ENCODE measurements around the gene DLK1.

Gene DLK1

GRCh38 chr14:100693877-100694578, 32.7 kb upstream of the DLK1 start:
- DNase-seq (ENCODE audit: low spot score) = no peak

DNA sequence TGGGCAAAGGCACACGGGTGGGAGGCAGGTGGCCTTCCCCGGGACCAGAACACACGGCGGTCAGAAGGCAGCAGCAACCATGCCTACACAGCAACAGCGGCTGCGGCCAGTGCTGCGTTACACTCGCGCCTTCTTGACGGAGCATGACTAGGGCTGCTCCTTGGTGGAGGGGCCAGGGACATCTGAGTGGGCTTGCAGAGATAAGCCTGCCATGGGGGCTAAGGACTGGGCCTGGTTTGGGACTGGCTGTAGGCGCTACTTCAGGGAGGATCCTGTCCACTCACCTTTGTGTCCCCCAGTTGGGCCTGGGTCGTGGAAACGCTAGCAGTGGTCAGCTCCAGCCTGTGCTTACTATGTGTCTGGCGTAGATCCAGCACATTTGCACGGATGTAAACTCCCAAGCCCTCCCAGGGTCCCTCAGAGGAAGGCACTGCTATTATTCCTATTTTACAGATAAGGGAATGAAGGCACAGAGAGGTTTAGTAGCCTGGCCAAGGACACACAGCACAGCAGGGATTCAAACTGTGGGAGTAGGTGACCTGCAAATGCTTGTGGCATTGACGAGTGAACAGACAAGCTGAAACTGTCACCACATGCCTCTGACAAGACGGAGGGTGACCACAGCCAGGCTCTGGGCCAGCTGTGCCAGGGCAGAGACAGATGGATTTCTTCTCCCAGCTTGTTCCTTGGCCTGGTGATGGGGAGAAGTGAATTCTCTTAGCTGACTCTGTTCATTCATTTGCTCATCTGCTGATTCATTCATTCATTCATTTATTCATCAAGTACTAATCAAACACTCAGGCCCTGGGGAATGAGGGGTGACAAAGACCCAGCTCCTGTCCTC, 31.9 kb upstream of the DLK1 start:
- no peak for DNase-seq (ENCODE audit: low spot score)

GRCh38 chr14:100695423-100695738, 31.3 kb upstream of the DLK1 start:
- DNase-seq (ENCODE audit: low spot score) = no peak

DNA sequence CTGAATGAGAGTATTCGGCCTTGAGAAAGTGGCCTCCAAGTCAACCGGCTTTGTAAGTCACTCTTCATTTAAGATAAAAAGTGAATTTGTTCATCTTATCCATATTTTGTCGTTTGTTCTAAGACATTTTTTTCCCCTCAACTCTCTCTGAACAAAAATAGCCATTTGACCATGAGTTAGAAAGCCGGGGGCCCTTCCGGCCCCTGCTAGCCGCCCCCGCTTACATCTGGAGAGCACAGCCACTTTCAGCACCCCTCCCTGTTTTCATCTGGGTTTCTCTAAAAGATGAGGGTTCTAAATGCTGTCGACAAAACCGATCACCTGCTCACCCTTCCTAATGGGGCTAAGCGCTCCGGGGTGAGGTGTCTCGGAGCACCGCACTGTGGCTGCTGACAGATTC, 30.7 kb upstream of the DLK1 start:
- DNase-seq (ENCODE audit: low spot score) = no peak

GRCh38 chr14:100696590-100696989, 30.1 kb upstream of the DLK1 start:
- DNase-seq (ENCODE audit: low spot score) = no peak

DNA sequence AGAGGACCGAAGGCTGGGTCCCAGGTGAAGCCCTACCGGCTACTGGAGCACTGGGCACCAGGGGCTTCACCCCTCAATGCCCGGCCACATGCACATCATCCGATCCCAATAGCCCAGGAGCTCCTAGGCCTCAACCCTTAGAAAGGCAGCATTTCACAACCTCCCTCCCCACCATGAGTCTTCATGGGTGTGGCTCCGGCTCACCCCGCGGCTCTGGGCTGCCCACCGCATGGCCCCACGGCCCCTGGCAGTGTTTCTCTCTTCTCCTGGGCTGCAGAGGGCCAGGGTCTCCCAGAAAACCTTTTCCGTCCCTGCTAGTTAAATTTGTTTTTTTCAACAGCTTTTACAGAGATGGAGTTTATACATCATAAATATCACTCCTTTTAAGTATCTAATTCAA, 28.6 kb upstream of the DLK1 start:
- DNase-seq (ENCODE audit: low spot score) = no peak

DNA sequence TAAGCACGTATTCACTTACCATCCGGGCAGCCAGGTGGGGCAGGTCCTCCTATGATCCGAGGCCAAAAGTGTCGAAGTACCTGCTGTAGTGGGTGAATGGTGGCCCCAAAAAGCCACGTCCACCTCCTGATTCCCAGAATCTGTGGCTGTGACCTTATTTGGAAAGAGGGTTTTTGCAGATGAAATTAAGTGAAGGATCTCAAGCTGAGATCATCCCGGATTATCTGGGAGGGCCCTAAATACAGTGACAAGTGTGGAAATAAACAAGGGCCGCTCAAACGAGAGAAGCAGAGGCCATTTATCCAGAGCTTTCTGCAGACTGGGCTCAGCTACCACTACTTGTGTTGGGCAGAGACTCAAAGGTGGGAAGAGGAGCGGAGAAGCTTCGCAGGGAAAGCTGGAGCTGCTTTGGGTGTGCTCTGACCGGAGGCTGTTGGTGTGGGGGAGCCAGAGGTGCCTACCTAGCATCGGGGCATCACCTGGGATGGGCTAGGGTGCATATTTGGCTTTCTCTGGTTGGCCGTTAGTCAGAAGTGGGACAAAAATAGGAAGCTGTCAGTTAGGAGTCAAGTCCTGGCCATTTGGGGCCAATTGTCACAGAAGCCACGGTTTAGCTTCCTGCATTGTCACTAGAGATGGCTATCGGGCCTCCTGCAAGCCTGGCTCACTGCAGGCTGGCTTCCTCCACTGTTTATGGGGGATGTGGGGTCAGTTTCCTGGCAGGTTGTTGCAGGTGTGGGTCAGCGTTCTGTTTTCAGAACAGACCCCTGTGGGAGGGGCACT, 27.8 kb upstream of the DLK1 start:
- no peak for DNase-seq (ENCODE audit: low spot score)

DNA sequence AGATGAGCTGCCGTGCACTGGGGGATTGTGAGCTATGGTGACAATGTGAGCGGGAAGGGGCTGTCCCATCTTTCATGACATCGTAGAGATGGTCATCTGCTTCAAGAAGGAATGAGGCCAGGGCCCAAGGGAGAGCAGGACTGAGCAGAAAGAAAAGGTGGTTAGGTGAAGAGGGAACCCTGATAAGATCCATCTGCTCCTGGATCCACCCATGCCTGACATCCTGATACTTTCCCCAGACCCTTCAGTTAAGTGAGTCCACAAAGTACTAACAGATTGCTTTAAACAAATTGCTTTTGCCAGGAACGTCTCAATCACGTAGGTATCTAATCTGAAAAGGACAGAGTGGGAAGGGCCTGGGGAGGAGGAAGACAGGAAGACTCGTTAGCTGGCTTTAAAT, 25.4 kb upstream of the DLK1 start:
- no peak for DNase-seq (ENCODE audit: low spot score)

- DNase-seq (ENCODE audit: low spot score) = no peak
These were observed 24.1 kb upstream of the DLK1 start for GRCh38 chr14:100702590-100702989.

DNA sequence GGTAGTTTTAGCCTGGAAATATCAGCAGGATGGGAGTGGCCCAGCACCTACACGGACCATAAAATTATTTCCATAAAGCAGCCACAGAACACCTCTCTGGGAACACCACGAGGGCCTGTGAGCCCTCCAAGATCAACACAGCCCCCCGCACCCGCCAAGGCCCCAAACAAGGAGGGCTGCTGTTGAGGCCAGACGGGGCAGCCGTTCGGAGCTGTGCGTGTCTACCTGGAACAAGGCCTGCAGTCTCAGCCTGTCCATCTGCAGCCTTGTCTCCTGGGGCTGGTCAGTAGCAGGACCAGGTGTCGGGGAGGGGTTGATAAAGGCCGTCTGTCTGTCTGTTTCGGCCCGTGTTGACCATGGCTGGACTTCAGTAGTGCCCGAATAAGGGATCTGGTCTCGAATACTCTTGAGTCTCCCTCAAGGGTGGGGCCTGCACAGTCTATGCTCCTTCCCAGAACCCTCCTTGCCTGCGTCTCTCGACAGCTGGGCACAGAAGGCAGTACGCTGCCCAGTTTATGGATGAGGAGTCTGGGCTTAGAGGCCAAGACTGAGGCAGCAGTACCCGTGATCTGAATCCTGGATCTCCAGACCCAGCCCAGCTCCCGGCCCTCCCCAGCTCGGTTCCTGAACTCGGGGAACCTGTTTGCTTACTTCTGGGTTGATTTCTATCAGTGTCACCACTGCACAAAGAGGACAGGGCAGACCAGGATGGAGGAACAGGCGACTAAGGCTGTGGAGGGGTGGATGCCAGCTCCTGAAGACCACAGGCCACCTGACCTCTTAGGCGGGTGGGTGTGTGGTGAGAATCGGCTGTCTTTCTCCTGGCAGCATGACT, 23.1 kb upstream of the DLK1 start:
- DNase-seq (ENCODE audit: low spot score) = no peak

DNA sequence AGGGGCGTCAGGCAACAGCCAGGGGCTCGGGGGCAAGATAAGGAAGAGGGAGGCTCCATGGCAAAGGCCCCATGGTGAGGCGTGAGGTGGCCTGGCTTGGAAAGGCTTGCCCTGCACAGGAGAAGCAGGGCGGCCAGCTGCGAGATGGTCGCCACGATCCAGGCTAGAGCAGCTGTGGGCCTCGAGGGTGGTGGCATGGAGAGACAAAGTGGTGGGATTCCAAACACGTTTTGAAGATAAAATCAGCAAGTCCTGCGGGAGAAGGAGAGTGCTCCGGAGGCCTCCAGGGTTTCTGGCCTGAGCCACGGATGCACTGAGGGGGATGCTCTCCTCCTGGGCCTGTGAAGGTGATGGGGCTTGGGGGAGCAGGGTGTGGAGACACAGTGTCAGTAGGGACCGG, 20.5 kb upstream of the DLK1 start:
- DNase-seq (ENCODE audit: low spot score) = no peak

- DNase-seq (ENCODE audit: low spot score) = no peak
These were observed 19.8 kb upstream of the DLK1 start for GRCh38 chr14:100706860-100707259.

GRCh38 chr14:100708425-100709288, 18.0 kb upstream of the DLK1 start:
- no peak for DNase-seq (ENCODE audit: low spot score)

GRCh38 chr14:100709289-100710284, 17.1 kb upstream of the DLK1 start:
- no peak for DNase-seq (ENCODE audit: low spot score)

- no peak for DNase-seq (ENCODE audit: low spot score)
These were observed 16.3 kb upstream of the DLK1 start for GRCh38 chr14:100710391-100710790.

- DNase-seq (ENCODE audit: low spot score) = no peak
These were observed 15.7 kb upstream of the DLK1 start for GRCh38 chr14:100710826-100711462.

DNA sequence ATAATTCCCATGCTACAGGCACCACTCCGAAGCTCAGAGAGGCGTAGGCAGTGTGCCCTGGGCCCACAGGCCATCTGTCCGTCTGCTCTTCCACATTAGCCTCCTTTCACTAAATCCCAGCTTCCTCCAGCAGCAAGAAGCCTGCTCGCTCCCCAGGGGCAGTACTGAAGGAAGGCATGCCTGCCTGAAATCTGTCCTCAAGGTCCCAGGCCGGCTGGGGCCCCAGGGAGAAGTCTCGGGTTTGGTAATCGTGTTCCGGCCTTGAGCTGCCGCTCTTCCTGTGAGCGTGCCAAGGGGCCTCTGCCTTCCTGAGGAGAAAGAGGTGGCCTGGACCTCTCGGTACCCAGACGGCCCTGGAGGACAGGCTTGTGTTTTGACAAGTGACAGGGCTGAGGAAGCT, 15.2 kb upstream of the DLK1 start:
- DNase-seq (ENCODE audit: low spot score) = no peak

- DNase-seq (ENCODE audit: low spot score) = no peak
These were observed 14.2 kb upstream of the DLK1 start for GRCh38 chr14:100712490-100712889.

DNA sequence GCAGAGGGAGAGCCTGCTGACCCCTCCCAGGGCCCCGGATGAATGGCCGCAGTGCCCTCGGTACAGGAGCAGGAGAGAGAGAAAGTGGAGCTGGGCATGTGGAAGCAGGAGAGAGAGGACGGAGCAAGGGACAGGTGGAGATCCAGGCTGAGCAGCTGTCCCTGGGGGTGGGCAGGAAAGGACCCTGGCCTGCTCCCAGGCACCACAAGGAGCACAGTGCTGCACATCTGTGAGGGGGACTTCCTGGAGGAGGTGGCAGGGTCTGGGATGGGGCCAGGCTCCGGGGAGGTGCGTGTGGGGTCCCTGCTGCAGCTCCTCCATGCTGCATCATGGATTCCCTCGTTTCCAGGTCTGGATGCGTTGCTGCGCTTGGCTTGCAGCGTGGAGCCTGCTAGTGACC, 13.0 kb upstream of the DLK1 start:
- DNase-seq (ENCODE audit: low spot score) = no peak

All from hematopoietic multipotent progenitor cell treated with erythropoietin and hydrocortisone succinate and interleukin-3 and kit ligand, for 15 days (in vitro differentiated cells).